ENCODE data around the gene HP. TPM values are rescaled to one million over a fixed set of nuclear protein-coding genes. Genes with fewer than 3 reads are reported as not detected.
"Not testable (repeated sequence)": the region's sequence is repeated elsewhere in the genome, so short reads cannot be mapped to it uniquely, and the experiment has no call there.

Gene HP
- total RNA-seq, 2 donors from 2014 or later: not detected

- no peak overlapping the region for H3K4me3 Mint-ChIP-seq
These were observed 3.4 kb upstream of the HP start for GRCh38 chr16:72050769-72051464.

GRCh38 chr16:72051818-72052217 lies 2.5 kb upstream of the HP start:
- Mint-ChIP-seq H3K9me3 (peaks cover 2 to 6% of the 10 kb centered on the region in 2 donors), H3K27ac (no peak overlapping the region), H3K4me1 (ENCODE audit: low read depth) (no peaks in the 10 kb centered on the region), H3K27me3 (ENCODE audit: low read depth) (no peaks in the 10 kb centered on the region), H3K4me3 (no peak overlapping the region), H3K36me3 (ENCODE audit: insufficient read depth in 2 of 2) (peaks cover 3 to 7% of the 10 kb centered on the region in 2 donors)
- ATAC-seq (replicated peaks in 1 of 2) (no peak), DNase-seq (no peak)

More at GRCh38 chr16:72050769-72051464, 3.4 kb upstream of the HP start:
- H3K36me3 Mint-ChIP-seq (ENCODE audit: insufficient read depth in 2 of 2): peaks cover 3 to 7% of the 10 kb centered on the region in 2 donors
- peaks cover 2 to 6% of the 10 kb centered on the region in 2 donors for H3K9me3 Mint-ChIP-seq
- no peak overlapping the region for H3K27ac Mint-ChIP-seq
- no peak for DNase-seq
- no peaks in the 10 kb centered on the region for H3K27me3 Mint-ChIP-seq (ENCODE audit: low read depth)
- no peaks in the 10 kb centered on the region for H3K4me1 Mint-ChIP-seq (ENCODE audit: low read depth)
- no peak for ATAC-seq (replicated peaks in 1 of 2)

GRCh38 chr16:72055911-72056310 lies 1.6 kb downstream of the HP start:
- no peak overlapping the region for H3K4me3 Mint-ChIP-seq
- no peaks in the 10 kb centered on the region for H3K36me3 Mint-ChIP-seq (ENCODE audit: insufficient read depth in 2 of 2)
- DNase-seq (no peak), ATAC-seq (replicated peaks in 1 of 2) (no peak)
- no peak overlapping the region for H3K27ac Mint-ChIP-seq
- no peaks in the 10 kb centered on the region for H3K27me3 Mint-ChIP-seq (ENCODE audit: low read depth)
- H3K4me1 Mint-ChIP-seq (ENCODE audit: low read depth): no peaks in the 10 kb centered on the region
- no peaks in the 10 kb centered on the region for H3K9me3 Mint-ChIP-seq

GRCh38 chr16:72057313-72057712 lies 3.0 kb downstream of the HP start:
- not testable (repeated sequence) for H3K4me1 Mint-ChIP-seq (ENCODE audit: low read depth); ATAC-seq (replicated peaks in 1 of 2); H3K27me3 Mint-ChIP-seq (ENCODE audit: low read depth); H3K4me3 Mint-ChIP-seq; H3K9me3 Mint-ChIP-seq; H3K27ac Mint-ChIP-seq; H3K36me3 Mint-ChIP-seq (ENCODE audit: insufficient read depth in 2 of 2); DNase-seq

GRCh38 chr16:72059060-72059459 lies 4.8 kb downstream of the HP start:
- not testable (repeated sequence) for DNase-seq; H3K36me3 Mint-ChIP-seq (ENCODE audit: insufficient read depth in 2 of 2); H3K4me3 Mint-ChIP-seq; ATAC-seq (replicated peaks in 1 of 2); H3K4me1 Mint-ChIP-seq (ENCODE audit: low read depth); H3K27me3 Mint-ChIP-seq (ENCODE audit: low read depth); H3K27ac Mint-ChIP-seq; H3K9me3 Mint-ChIP-seq

- no peak for DNase-seq
- H3K4me3 Mint-ChIP-seq: no peak overlapping the region
- no peaks in the 10 kb centered on the region for H3K4me1 Mint-ChIP-seq (ENCODE audit: low read depth)
- ATAC-seq (replicated peaks in 1 of 2): no peak
- no peaks in the 10 kb centered on the region for H3K36me3 Mint-ChIP-seq (ENCODE audit: insufficient read depth in 2 of 2)
- no peak overlapping the region for H3K27ac Mint-ChIP-seq
- H3K9me3 Mint-ChIP-seq: no peaks in the 10 kb centered on the region
- H3K27me3 Mint-ChIP-seq (ENCODE audit: low read depth): no peaks in the 10 kb centered on the region
These were observed 6.1 kb downstream of the HP start for GRCh38 chr16:72060405-72060804.

- Mint-ChIP-seq H3K36me3 (ENCODE audit: insufficient read depth in 2 of 2) (no peaks in the 10 kb centered on the region), H3K27me3 (ENCODE audit: low read depth) (no peaks in the 10 kb centered on the region), H3K9me3 (no peaks in the 10 kb centered on the region), H3K4me3 (no peak overlapping the region), H3K27ac (no peak overlapping the region), H3K4me1 (ENCODE audit: low read depth) (no peaks in the 10 kb centered on the region)
- ATAC-seq (replicated peaks in 1 of 2) (no peak), DNase-seq (no peak)
These were observed 7.3 kb downstream of the HP start for GRCh38 chr16:72061564-72061963.

- Mint-ChIP-seq H3K27ac (no peak overlapping the region), H3K4me1 (ENCODE audit: low read depth) (no peaks in the 10 kb centered on the region), H3K9me3 (no peaks in the 10 kb centered on the region), H3K36me3 (ENCODE audit: insufficient read depth in 2 of 2) (no peaks in the 10 kb centered on the region), H3K4me3 (no peak overlapping the region), H3K27me3 (ENCODE audit: low read depth) (no peaks in the 10 kb centered on the region)
- no peak for ATAC-seq (replicated peaks in 1 of 2)
- no peak for DNase-seq
These were observed 10.1 kb downstream of the HP start for GRCh38 chr16:72064361-72064894.

- no peaks in the 10 kb centered on the region for H3K27me3 Mint-ChIP-seq (ENCODE audit: low read depth)
- H3K4me1 Mint-ChIP-seq (ENCODE audit: low read depth): no peaks in the 10 kb centered on the region
- no peaks in the 10 kb centered on the region for H3K9me3 Mint-ChIP-seq
- DNase-seq (peak in 1 of 2 donors; percentile 3), ATAC-seq (replicated peaks in 1 of 2) (no peak)
- no peaks in the 10 kb centered on the region for H3K36me3 Mint-ChIP-seq (ENCODE audit: insufficient read depth in 2 of 2)
- H3K27ac Mint-ChIP-seq: no peak overlapping the region
- H3K4me3 Mint-ChIP-seq: no peak overlapping the region
These were observed 12.4 kb downstream of the HP start for GRCh38 chr16:72066747-72067146.

GRCh38 chr16:72068930-72069329 lies 14.6 kb downstream of the HP start:
- no peak for ATAC-seq (replicated peaks in 1 of 2)
- no peak for DNase-seq
- no peak overlapping the region for H3K4me3 Mint-ChIP-seq
- H3K27me3 Mint-ChIP-seq (ENCODE audit: low read depth): no peaks in the 10 kb centered on the region
- H3K4me1 Mint-ChIP-seq (ENCODE audit: low read depth): no peaks in the 10 kb centered on the region
- no peaks in the 10 kb centered on the region for H3K36me3 Mint-ChIP-seq (ENCODE audit: insufficient read depth in 2 of 2)
- H3K9me3 Mint-ChIP-seq: no peaks in the 10 kb centered on the region
- no peak overlapping the region for H3K27ac Mint-ChIP-seq

GRCh38 chr16:72072514-72073342 lies 18.4 kb downstream of the HP start:
- Mint-ChIP-seq H3K36me3 (ENCODE audit: insufficient read depth in 2 of 2) (no peaks in the 10 kb centered on the region), H3K4me1 (ENCODE audit: low read depth) (no peaks in the 10 kb centered on the region), H3K27ac (no peak overlapping the region), H3K4me3 (no peak overlapping the region), H3K27me3 (ENCODE audit: low read depth) (no peaks in the 10 kb centered on the region), H3K9me3 (no peaks in the 10 kb centered on the region)
- DNase-seq (no peak), ATAC-seq (replicated peaks in 1 of 2) (no peak)

- no peaks in the 10 kb centered on the region for H3K4me1 Mint-ChIP-seq (ENCODE audit: low read depth)
- no peak for ATAC-seq (replicated peaks in 1 of 2)
- no peak overlapping the region for H3K27ac Mint-ChIP-seq
These were observed 19.4 kb downstream of the HP start for GRCh38 chr16:72073560-72074230.

GRCh38 chr16:72075067-72075466 lies 20.8 kb downstream of the HP start:
- H3K4me1 Mint-ChIP-seq (ENCODE audit: low read depth); ATAC-seq (replicated peaks in 1 of 2); DNase-seq; H3K4me3 Mint-ChIP-seq; H3K9me3 Mint-ChIP-seq; H3K27me3 Mint-ChIP-seq (ENCODE audit: low read depth); H3K36me3 Mint-ChIP-seq (ENCODE audit: insufficient read depth in 2 of 2); H3K27ac Mint-ChIP-seq: not testable (repeated sequence)

More at GRCh38 chr16:72073560-72074230, 19.4 kb downstream of the HP start:
- no peaks in the 10 kb centered on the region for H3K9me3 Mint-ChIP-seq
- DNase-seq: no peak
- H3K36me3 Mint-ChIP-seq (ENCODE audit: insufficient read depth in 2 of 2): no peaks in the 10 kb centered on the region
- H3K4me3 Mint-ChIP-seq: no peak overlapping the region
- no peaks in the 10 kb centered on the region for H3K27me3 Mint-ChIP-seq (ENCODE audit: low read depth)
